NOMO-1 (cell line): ENCODE measurements around the gene MTA3.

ENCODE experiments used
- DNase-seq, 2 experiments: peaks; one replicate each; lab custom pipeline; 2025; ENCODE audit not compliant: unreplicated experiment in 2 of 2; lab: John Stamatoyannopoulos, UW

Gene MTA3

DNA sequence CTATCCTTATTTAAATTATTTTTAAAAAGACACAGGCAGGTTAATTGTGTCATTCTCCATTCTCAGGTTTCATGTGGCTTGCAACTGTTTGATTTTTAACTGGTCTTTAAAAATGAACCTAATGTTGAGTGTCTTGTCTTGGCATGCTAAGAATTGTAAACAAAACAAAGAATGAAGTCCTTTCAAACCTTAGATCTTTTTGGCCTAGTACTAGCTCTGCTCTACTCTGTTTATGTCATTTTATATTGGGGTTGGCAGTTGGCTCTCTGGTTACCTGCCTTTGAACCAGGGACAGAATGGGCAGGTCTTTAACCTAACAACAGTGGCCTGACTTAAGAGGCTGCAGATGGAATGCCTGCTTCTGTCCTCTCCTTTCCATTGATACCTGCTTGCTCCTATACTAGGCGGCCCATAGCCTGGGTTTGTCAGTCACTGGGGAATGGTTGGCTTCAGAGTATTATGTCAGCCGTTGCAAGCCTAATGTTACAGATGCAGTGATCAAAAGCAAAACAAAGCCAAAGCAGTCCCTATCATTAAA, 85.5 kb downstream of the MTA3 start:
- no peak for DNase-seq

DNA sequence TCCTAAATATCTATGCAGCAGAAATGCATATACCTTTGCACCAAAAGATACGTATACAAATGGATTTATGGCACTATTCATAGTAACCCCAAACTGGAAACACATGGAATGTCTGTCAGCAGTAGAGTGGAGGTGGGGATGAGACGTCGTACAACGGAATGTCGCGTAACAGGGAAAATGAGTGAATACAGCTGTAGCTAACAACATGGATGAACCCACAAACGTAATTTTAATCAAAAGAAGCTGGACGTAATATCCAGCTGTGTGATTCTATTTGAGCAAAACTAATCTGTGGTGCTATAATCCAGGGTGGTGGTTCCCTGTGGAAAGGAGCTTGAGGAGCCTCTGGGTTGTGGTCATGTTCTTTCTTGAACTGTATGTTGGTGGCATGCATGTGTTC, 89.9 kb downstream of the MTA3 start:
- DNase-seq = no peak

DNA sequence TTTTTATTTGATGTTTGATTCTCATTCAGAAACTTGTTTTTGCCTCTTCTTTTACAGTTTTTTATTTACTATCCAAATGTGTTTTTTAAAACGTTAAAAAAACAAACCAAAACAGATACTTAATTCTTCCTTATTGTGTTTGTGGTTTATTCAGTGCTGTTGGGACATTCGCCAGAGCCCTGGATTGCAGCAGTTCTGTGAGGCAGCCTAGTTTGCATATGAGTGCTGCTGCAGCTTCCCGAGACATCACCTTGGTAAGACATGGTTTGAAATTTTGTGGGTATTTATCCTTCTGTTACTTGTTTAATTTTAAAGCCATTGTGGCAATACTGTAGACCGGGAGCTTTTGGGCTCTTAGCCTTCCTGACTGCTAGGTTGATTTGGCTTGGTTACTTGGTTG, 91.2 kb downstream of the MTA3 start:
- no peak for DNase-seq

DNA sequence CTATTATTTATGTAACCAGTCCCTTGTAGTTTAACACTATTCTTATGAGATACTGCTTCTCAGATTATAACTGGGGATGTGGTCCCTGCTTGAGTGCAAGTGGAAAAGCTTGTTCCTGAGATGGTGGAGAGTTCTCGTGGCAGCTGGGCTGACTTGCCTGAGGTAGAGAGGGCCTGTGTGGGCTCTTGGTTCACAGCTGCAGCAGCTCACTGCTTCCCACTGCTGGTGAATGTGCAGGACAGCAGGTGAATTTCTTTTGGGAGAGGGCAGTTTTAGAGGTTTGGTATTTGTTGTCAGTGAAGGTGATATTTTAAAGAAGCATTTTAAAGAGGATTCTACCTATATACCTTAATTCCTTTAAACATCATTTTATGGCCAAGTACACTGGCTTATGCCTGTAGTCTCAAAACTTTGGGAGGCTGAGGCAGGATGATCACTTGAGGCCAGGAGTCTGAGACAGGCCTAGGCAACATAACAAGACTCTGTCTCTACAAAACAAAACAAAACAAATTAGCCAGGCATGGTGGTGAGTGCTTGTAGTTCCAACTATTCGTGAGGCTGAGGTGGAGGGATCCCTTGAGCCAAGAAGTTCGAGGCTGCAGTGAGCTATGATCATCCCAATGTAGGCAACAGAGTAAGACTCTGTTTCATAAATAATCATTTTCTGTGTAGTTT, 94.8 kb downstream of the MTA3 start:
- DNase-seq = peak; percentile 57 to 66

DNA sequence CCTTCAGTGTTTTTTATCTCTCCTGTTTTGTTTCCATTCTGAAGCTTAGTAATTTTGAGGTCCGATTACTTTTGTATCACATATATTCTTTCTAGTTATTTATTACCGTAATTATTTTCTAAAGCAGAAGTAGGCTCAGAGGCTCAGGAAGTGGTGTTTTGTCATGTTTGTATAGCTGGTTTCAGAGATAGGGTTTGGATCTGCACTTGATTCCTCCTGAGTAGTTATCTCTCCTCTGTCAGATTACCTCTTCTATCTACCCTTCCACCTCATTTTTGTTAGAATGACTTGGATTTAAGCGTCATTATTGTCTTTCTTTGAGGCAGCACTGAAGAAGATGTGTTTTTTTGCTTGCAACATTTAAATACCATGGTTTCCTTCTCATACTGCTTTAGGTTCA, 95.4 kb downstream of the MTA3 start:
- peak; percentile 57 to 85 for DNase-seq

DNA sequence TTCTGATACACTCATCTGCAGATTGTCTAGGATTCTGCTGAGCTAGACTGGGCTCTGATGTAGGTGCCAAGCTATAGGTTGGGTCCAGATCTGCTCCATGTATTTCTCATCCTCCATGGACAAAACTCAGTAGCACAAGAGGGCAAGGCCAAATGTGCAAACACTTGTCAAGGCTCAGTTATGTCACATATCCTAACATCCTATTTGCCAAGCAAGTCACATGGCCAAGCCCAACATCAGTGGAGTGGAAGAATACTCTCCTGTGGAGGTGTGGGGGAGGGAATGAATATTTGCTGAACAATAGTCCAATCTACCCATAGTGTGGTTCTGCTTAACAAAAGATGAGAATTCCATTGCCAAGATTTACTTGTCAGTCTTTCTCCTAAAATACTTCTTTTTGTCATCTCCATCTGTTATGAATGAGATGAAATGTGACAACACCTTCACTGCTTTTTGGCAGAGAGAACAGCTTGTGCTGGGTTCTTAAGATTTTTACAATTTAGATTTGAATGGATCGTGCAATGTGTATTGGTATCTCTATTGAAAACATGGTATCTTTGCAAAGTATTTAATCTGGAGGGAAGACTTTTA, 105.7 kb downstream of the MTA3 start:
- no peak for DNase-seq

DNA sequence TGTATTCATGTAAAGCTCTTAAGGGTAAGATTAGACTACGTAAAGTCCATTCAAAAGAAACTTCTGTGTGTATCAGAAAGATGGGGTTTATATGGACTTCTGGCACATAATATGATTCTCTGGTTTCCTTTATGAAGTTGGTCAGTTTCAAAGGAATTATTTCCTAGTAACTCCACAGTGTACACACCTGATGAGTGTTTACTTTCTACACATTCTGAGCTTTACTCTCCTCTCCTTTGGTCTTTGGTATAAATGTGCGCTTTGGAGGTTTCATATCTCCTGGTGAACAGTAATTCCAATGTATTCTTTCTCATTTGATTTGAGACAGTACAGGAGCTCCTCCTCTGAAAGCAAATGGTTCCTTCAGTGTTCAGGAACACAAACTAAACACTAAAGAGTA, 107.4 kb downstream of the MTA3 start:
- no peak for DNase-seq

DNA sequence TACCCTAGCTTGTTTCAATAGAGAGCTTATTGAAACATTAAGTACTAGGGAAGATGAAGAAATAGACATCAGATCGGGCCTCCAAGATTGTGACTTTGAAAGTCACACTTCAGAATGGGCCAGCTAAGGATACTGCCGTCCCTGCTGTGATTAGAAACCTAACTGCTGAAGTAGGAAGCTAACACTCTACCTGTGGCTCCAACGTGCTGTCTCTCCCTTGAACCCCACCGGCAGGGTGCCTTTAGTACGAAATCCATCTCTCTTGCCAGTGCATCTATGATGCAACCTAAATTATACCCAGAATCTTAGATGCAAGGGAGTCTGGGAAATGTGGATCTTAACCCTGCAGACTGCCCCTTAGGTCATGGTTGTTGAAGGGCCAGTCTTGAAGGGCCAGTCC, 116.9 kb downstream of the MTA3 start:
- no peak for DNase-seq

DNA sequence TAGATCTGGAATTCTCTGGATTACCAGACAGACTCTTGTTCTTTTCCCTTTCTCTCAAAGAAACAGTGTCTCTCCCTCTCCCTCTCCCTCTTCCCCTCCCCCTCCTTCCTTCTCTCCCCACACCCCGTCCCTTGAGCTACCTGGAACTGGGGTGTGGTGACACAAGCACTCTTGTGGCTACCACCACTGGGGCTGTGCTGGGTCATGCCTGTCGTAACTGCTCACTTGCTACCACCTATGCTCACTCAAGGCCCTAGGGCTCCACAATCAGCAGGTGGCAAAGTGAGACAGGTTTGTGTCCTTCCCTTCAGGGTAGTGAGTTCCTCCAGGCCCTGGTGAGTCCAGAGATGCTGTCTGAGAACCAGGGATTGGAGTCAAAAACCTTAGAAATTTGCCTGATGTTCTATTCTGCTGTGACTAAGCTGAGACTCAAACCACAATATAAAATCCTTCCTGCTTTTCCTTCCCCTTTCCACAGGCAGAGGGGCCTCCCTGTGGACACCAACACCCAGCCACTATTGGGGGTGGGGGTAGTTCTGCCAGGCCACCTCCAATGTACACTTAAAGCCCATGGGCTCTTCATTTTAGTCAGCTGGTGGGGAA, 124.7 kb downstream of the MTA3 start:
- peak; percentile 61 to 71 for DNase-seq

DNA sequence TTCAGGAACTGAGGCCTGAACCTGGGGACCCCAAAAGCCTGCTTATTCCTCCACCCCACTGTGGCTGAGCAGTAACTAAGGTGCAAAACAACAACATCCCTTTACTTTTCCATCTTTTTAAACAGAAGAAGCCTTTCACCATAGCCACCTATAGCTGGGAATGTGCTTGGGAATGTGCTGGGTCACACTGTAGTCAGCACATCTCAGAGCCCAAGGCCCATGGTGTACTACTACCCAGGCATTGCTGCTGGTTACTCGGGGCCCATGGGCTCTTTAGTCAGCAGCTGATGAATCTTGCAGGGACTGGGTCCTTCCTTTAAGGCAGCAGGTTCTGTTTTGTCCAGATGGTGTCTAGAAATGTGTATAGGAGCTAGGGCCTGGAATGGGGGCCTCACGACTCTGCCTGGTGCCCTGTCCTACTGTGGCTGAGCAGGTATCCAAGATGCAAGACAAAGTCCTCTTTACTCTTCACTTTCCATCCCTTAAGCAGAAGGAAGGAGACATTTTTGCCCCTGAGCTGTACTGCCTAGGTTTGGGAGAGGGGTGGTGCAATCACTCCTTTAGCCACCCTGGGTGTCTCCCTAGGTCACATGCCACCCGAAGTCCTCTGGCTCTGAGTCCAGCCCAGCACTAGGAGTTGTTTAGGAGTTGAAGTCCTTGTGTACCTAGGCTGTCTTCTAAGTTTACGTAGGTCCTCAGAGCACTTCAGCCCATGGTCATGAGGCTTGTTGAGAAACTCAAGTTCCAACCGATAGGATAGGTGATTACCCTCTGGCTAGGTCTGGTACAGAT, 125.5 kb downstream of the MTA3 start:
- DNase-seq = peak in 1 of 2 experiments; percentile 3

DNA sequence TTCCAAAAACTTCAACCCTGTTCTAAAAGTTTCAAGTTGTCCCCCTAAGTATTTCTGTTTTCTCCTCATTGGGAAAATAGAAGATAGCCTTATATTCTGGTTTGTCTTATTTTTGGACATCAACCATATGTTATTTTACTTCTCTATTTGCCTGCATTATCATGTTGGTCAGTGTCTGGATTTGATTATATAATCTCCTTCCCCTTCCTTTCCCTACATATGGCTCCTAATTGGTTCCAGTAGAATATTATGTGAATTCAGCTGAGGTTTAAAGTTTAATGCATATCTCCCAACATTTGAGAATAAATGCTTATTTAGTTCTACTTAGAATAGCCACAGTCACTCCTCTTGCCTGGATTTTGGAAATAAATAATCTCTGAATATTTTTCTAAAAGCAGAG, 128.6 kb downstream of the MTA3 start:
- DNase-seq = no peak

DNA sequence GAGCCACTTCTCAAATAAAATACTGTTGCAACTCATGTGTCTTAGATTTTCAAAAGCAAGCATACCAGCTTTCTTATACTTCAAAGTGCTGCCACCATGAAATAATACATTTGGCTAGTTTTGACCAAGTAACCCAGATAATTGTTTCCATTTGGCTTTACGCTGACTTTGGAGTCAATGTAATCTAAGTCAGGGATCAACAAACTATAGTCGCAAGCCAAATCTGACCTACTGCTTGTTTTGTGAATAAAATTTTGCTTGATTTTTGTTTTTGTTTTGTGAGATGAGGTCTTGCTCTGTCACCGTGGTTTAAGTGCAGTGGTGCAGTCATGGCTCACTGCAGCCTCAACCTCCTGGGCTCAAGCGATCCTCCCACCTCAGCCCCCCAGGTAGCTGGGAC, 130.5 kb downstream of the MTA3 start:
- DNase-seq = no peak

DNA sequence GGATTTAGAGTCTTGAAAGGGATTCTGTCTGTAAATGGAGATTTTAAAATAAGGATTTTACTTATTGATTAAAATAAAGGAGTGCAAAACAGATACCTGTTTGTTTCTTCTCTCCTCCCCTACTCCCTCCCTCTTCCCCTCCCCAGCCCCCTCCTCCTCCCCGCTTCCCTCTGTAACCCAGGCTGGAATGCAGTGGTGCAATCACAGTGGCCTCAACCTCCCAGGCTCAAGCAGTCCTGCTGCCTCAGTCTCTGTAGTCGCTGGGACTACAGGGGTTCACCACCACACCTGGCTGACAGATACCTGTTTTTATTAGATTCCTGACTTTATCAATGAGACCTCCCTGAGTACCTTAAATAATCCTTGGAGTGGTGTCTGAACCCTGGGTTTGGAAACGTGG, 138.4 kb downstream of the MTA3 start:
- DNase-seq = no peak

DNA sequence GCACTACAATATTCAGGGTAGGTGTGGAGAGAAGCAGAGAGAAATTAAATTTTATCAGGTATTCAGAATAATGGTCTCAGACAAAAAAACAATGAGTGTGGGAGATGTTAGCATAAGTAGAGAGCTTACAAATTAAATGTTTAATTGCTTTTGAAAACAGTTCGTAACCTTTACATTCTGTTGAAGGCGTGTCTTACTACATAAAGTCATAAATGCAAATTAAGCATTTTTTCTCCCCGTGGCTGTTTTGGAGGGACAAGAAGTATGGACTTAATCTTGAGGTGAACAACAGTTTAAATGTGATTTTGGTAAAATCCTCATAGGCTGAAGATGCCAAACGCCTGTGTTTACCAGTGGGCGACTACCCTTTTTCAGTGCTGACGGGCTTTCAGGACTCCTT, 139.7 kb downstream of the MTA3 start:
- DNase-seq = no peak

DNA sequence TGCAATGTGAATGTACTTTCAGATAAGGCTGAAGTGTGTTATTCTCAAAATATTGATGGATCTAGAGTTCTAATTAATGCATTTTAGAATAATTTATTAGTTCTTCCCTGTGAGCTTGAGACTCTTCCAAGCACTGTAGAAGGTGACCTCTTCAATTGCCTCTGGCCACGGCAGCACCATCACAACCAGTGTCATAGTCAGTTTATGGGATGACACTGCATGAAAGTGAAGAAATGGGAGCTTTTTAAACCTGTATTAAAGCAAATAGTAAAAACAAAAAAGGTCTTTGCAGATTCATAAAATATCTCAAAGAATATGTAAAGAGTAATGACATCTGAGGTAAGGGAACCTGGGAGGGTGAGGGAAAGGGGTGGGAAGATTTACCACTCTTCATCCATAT, 143.5 kb downstream of the MTA3 start:
- DNase-seq = no peak

DNA sequence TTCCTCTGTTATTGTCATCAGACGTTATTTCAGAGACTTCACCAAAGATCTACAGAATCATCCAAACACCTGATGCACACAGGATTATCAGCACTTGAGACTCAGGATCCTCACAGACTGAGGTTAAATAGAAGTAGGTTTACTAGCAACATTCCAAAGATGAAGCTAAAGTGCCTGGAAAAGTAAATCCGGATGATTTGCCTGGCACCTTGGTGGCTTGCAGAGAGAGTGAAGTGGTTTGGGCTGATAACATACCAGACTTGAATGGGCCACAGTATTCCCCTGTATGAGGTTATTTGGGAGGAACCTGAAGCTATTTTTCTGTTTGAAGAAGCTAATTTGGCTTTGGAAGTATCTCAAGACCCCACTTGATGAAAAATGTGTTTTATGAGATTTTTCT, 144.5 kb downstream of the MTA3 start:
- no peak for DNase-seq

DNA sequence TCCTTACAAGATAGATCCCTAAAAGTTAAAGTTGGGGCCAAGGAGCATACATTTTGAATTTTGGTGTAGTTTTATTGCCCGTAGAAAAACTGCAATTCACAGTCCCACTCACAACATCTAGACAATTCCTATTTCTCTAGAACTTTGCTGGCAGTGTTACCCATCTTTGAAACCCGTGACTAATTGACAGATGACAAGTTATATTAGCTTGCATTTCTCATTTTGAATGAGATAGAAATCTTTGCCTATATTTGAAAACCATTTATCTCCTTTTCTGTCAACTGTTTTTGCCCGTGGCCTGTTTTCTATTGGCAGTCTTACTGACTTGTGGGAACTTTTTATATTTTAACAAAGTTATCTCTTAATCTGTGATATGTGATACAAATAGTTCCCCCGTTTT, 145.5 kb downstream of the MTA3 start:
- no peak for DNase-seq

DNA sequence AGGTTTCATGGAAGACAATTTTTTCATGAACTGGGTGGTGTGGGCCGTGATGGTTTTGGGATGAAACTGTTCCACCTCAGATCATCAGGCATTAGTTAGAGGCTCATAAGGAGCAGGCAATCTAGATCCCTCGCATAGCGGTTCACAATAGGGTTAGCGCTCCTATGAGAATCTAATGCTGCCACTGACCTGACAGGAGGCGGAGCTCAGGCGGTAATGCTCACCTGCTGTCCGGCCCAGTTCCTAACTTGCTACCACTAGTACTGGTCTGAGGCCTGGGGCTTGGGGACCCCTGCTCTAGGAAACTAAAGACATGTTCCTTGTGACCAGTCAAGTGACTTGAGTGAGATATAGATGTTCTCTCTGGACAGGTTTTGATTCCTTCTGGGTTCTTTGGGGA, 146.3 kb downstream of the MTA3 start:
- no peak for DNase-seq

DNA sequence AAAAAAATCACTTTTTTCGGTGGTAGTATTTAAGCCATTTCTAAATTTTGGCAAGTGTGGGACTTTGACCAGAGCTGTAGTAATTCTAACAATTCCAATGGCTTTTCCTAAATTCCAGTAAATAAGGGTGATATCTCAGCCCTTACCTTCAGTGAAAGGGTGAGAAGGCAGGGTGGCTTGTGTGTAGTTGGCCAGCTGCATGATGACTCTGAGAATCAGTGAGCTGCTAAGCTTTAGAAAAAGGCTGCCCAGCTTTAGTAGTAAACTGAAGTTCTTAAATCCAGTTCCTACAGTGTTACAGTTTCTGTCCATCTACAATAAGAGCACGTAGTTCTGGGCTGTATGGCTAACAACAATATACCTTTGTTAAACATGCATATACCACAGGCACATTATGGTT, 153.5 kb downstream of the MTA3 start:
- DNase-seq = no peak

DNA sequence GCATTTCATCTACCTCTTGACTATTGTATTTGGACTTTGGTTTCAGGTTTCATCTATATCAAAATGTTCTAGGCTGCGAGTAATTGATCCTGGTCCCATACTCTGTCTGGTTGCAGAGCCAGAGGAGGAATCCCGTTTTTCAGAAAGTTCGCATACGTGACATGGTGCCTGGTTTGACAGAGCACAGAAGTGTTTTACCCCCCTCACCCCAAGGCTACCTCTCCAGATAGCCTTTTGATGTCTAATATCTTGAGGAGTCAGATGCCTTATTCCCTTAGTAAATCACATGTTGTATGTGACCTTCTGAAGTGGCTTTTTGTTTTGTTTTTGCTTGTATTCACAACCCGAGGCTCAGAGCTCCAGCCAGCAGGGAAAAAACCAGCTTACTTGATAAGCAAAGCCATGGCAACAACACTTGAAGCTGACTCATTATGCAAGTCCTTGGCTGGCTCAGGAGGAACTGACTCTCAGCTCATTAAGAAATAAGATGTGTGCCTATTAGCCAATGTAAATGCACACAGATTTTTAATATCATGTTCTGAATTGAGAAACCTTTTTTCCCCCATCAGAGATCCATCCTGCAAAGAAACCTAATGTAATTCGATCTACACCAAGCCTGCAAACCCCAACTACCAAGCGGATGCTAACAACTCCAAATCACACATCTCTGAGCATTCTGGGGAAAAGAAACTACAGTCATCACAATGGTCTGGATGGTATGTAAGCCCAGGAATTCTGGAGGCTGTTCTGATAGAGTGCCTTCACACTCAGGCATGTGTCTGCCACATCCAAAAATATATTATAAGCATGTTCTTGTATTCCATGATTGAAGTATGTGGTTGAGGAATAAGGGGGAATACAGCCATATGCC, 154.1 kb downstream of the MTA3 start:
- peak; percentile 65 to 93 for DNase-seq

DNA sequence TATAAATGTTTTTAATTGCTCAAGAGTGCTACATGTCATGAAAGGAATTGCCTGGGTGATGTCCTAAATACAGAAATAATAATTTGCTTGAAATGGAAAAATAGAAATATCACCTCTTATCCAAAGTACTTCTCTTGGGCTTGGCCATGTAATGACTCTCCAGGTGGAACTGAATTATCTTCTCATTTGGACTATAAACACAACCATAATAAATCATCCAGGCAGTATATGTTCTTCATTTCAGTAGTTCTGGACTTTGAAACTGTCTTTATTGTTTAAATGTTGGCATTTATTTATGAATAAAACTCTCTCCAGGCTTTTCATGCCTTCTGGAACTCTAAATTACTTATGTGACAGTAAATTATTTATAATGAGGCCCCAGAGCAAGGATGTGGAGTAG, 155.0 kb downstream of the MTA3 start:
- no peak for DNase-seq
